Brain microvascular endothelial cell (primary cell): ENCODE data around the gene B3GALT5.

Experiments used
- DNase-seq: peaks from one replicate; pipeline ENCODE4 v3.0.0-alpha.2; 2020
- H3K27ac ChIP-seq: fragments of 250-450 bp; sonication (Bioruptor Pico); 2 replicates; pipeline ENCODE4 v1.5.1; 2020; ENCODE audit warnings: mild to moderate bottlenecking, moderate library complexity
- H3K27me3 ChIP-seq: fragments of 250-450 bp; sonication (Bioruptor Pico); replicated peaks from 2 replicates; pipeline ENCODE4 v1.5.1; 2020; ENCODE audit warnings: mild to moderate bottlenecking
- H3K36me3 ChIP-seq: fragments of 250-450 bp; sonication (Bioruptor Pico); replicated peaks from 2 replicates; pipeline ENCODE4 v1.5.1; 2020; ENCODE audit warnings: mild to moderate bottlenecking
- H3K4me3 ChIP-seq: 2 replicates; pipeline ENCODE4 v1.5.1; 2011; ENCODE audit warnings: low read depth, mild to moderate bottlenecking, control low read depth, low read length, moderate library complexity
- CTCF ChIP-seq: IDR thresholded peaks from 2 replicates; pipeline ENCODE4 v1.5.1; 2011; ENCODE audit warnings: low read depth, mild to moderate bottlenecking, moderate library complexity, low read length, control low read depth, inconsistent platforms; ENCODE audit errors: missing control alignments
- in situ Hi-C: cut with HindIII; loops from 2 replicates; pipeline ENCODE4 v1.10.0; 2017; ENCODE audit warnings: low sequenced_read_pairs, low pct_ligation_motif_present

Gene B3GALT5

GRCh38 chr21:39587376-39587775, 25.4 kb upstream of the B3GALT5 start:
- Histone ChIP-seq H3K36me3 (no peaks in the 10 kb centered on the region), H3K4me3 (no peak overlapping the region), H3K27me3 (no peaks in the 10 kb centered on the region), H3K27ac (no peak overlapping the region)
- in situ Hi-C loops: no loop called here
- DNase-seq: no peak
- no peak for TF ChIP-seq CTCF

GRCh38 chr21:39588884-39589283, 23.9 kb upstream of the B3GALT5 start:
- in situ Hi-C loops: no loop called here
- H3K4me3 ChIP-seq: no peak overlapping the region

GRCh38 chr21:39593522-39593921, 19.2 kb upstream of the B3GALT5 start:
- no peak overlapping the region for H3K27ac ChIP-seq
- H3K36me3 ChIP-seq: no peaks in the 10 kb centered on the region
- in situ Hi-C loops: no loop called here
- DNase-seq: no peak
- TF ChIP-seq CTCF: no peak
- no peak overlapping the region for H3K4me3 ChIP-seq
- no peaks in the 10 kb centered on the region for H3K27me3 ChIP-seq

More at GRCh38 chr21:39588884-39589283, 23.9 kb upstream of the B3GALT5 start:
- H3K36me3 ChIP-seq: no peaks in the 10 kb centered on the region
- no peaks in the 10 kb centered on the region for H3K27me3 ChIP-seq
- TF ChIP-seq CTCF: no peak
- DNase-seq: no peak
- no peak overlapping the region for H3K27ac ChIP-seq

GRCh38 chr21:39595465-39595864, 17.3 kb upstream of the B3GALT5 start:
- H3K27me3 ChIP-seq: no peaks in the 10 kb centered on the region
- no peak overlapping the region for H3K27ac ChIP-seq
- H3K36me3 ChIP-seq: no peaks in the 10 kb centered on the region
- in situ Hi-C loops: no loop called here
- DNase-seq: no peak
- TF ChIP-seq CTCF: no peak
- no peak overlapping the region for H3K4me3 ChIP-seq

GRCh38 chr21:39597595-39597994, 15.1 kb upstream of the B3GALT5 start:
- DNase-seq: no peak
- H3K36me3 ChIP-seq: no peaks in the 10 kb centered on the region
- no peak overlapping the region for H3K4me3 ChIP-seq
- no peaks in the 10 kb centered on the region for H3K27me3 ChIP-seq
- no peak overlapping the region for H3K27ac ChIP-seq
- TF ChIP-seq CTCF: no peak
- in situ Hi-C loops: no loop called here

GRCh38 chr21:39599191-39599970, 13.4 kb upstream of the B3GALT5 start:
- TF ChIP-seq CTCF: no peak
- no peaks in the 10 kb centered on the region for H3K27me3 ChIP-seq
- H3K36me3 ChIP-seq: no peaks in the 10 kb centered on the region
- no peak overlapping the region for H3K4me3 ChIP-seq
- H3K27ac ChIP-seq: no peak overlapping the region
- no peak for DNase-seq
- in situ Hi-C loops: no loop called here
